Keratinocyte (primary cell): ENCODE results near the gene CASZ1.

Experiments used
- EZH2 ChIP-seq: IDR thresholded peaks from one replicate; pipeline ENCODE4 v1.6.1; 2012; ENCODE audit warnings: inconsistent platforms, mild to moderate bottlenecking, low read length, moderate library complexity
- TF ChIP-seq, protein P1 (sequence below), 3 experiments: IDR thresholded peaks in 1 of 3; conservative IDR thresholded peaks in 1 of 3; optimal IDR thresholded peaks in 1 of 3; 2 replicates in 2 of 3; 3 replicates in 1 of 3; pipeline versions ENCODE3 to v1.5.1; 2011; ENCODE audit warnings: low read length in 3 of 3, mild to moderate bottlenecking in 3 of 3, moderate library complexity in 2 of 3, control low read depth in 1 of 3, inconsistent platforms in 1 of 3; ENCODE audit not compliant: insufficient read depth in 2 of 3; ENCODE audit errors: extremely low read depth in 1 of 3

- TF ChIP-seq EZH2, result no peak
- TF ChIP-seq, protein P1, sequence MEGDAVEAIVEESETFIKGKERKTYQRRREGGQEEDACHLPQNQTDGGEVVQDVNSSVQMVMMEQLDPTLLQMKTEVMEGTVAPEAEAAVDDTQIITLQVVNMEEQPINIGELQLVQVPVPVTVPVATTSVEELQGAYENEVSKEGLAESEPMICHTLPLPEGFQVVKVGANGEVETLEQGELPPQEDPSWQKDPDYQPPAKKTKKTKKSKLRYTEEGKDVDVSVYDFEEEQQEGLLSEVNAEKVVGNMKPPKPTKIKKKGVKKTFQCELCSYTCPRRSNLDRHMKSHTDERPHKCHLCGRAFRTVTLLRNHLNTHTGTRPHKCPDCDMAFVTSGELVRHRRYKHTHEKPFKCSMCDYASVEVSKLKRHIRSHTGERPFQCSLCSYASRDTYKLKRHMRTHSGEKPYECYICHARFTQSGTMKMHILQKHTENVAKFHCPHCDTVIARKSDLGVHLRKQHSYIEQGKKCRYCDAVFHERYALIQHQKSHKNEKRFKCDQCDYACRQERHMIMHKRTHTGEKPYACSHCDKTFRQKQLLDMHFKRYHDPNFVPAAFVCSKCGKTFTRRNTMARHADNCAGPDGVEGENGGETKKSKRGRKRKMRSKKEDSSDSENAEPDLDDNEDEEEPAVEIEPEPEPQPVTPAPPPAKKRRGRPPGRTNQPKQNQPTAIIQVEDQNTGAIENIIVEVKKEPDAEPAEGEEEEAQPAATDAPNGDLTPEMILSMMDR (optimal IDR thresholded peaks at IDR 0.05 in 1 of 3, IDR thresholded peaks at IDR 0.05 in 1 of 3, conservative IDR thresholded peaks at IDR 0.05 in 1 of 3; ENCODE audit: extremely low read depth in 1 of 3, insufficient read depth in 2 of 3, low read length in 3 of 3), result no peak
Measured at GRCh38 chr1:10589074-10589473, 207.4 kb downstream of the CASZ1 start.
